Heart left ventricle (tissue), 13 donors: Measurements from ENCODE around the gene CRADD.
"Not testable (repeated sequence)": the region's sequence is repeated elsewhere in the genome, so short reads cannot be mapped to it uniquely, and the experiment has no call there.

Experiments
- CTCF ChIP-seq, 12 donors: fragments of 200-600 bp; sonication (generic) in 4 of 12; IDR thresholded peaks; one replicate each; pipeline versions ENCODE4 v1.5.0 to v1.8.0; 2018 to 2022; ENCODE audit warnings: antibody characterized with exemption in 12 of 12, mild to moderate bottlenecking in 5 of 12
- POLR2A ChIP-seq, 2 donors: fragments of 450-650 bp; IDR thresholded peaks; one replicate each; pipeline ENCODE4 v1.6.1; 2017; ENCODE audit warnings: antibody characterized with exemption in 2 of 2, mild to moderate bottlenecking in 2 of 2, moderate library complexity in 2 of 2
- donor health status: ischemic (EF 13 %, LVEDD 7.1; RV severe dilation, severe dysfunction).
- donor health status: DM: no; HTN: yes; CAD: no.
- donor health status: DM: no; HTN: no; CAD: no.
- donor health status: ischemic (EF 25% LVEDD 6.9; RV normal size, moderate dysfunction).
- donor health status: ischemic (EF 25% LVEDD 5.7; RV mildly dilated, moderate dysfunction).
- donor health status: ischemic (EF 35%, LVEDD 5.7; RV mildly dilated, moderate dysfunction).
- donor health status: nonischemic (EF 11% LVEDD 7.7; RV severe dilation, severe dysfunction).
- donor health status: DM: yes; HTN: yes; CAD: no.
- donor health status: PGD.
- donor health status: ischemic (EF 29% LVEDD 5.4; RV normal size, mild dysfunction).
- donor health status: nonischemic (EF 23%, LVEDD 6.1; RV moderate dilation, normal function).

GRCh38 chr12:93885973-93886532 lies 208.9 kb downstream of the CRADD start:
- TF ChIP-seq POLR2A, CTCF (IDR thresholded peaks at IDR 0.05): not testable (repeated sequence)
